Amniotic stem cell (primary cell): ENCODE data around the gene SERINC1.
"Not testable (repeated sequence)": the region's sequence is repeated elsewhere in the genome, so short reads cannot be mapped to it uniquely, and the experiment has no call there.

ENCODE experiments used
- DNase-seq: peaks from one replicate; lab custom pipeline; 2025; lab: John Stamatoyannopoulos, UW

SERINC1 gene

GRCh38 chr6:122471107-122472021 lies at the start of gene SERINC1:
TSS of gene SERINC1 (minus strand) at chr6:122471807. CDS start at chr6:122471737, 70 bp downstream.
- peak; percentile 91 for DNase-seq

- DNase-seq, result no peak
Measured at GRCh38 chr6:122511193-122511924, 39.8 kb upstream of the SERINC1 start.

- not testable (repeated sequence) for DNase-seq
Measured at GRCh38 chr6:122505170-122505569, 33.6 kb upstream of the SERINC1 start.

GRCh38 chr6:122501475-122501874 lies 29.9 kb upstream of the SERINC1 start:
- DNase-seq, result no peak

- DNase-seq, result no peak
Measured at GRCh38 chr6:122495612-122496011, 24.0 kb upstream of the SERINC1 start.

GRCh38 chr6:122494665-122495272 lies 23.2 kb upstream of the SERINC1 start:
- DNase-seq, result no peak

GRCh38 chr6:122491919-122492555 lies 20.4 kb upstream of the SERINC1 start:
- peak; percentile 2 for DNase-seq

- DNase-seq, result no peak
Measured at GRCh38 chr6:122490607-122491006, 19.0 kb upstream of the SERINC1 start.

- no peak for DNase-seq
Measured at GRCh38 chr6:122484760-122485159, 13.2 kb upstream of the SERINC1 start.

GRCh38 chr6:122482750-122483080 lies 11.1 kb upstream of the SERINC1 start:
- DNase-seq, result no peak

- DNase-seq, result no peak
Measured at GRCh38 chr6:122476131-122476530, 4.5 kb upstream of the SERINC1 start.

GRCh38 chr6:122472022-122472340 lies 374 bp upstream of the SERINC1 start:
- DNase-seq, result no peak

GRCh38 chr6:122461885-122462284 lies 9.7 kb downstream of the SERINC1 start:
- DNase-seq, result no peak

GRCh38 chr6:122459865-122460416 lies 11.7 kb downstream of the SERINC1 start:
- DNase-seq, result not testable (repeated sequence)

GRCh38 chr6:122459240-122459639 lies 12.4 kb downstream of the SERINC1 start:
- no peak for DNase-seq

- DNase-seq, result no peak
Measured at GRCh38 chr6:122458087-122458486, 13.5 kb downstream of the SERINC1 start.

GRCh38 chr6:122455116-122455515 lies 16.5 kb downstream of the SERINC1 start:
- not testable (repeated sequence) for DNase-seq

GRCh38 chr6:122454673-122455072 lies 16.9 kb downstream of the SERINC1 start:
- DNase-seq, result no peak

GRCh38 chr6:122452509-122452908 lies 19.1 kb downstream of the SERINC1 start:
- no peak for DNase-seq

- no peak for DNase-seq
Measured at GRCh38 chr6:122449069-122449468, 22.5 kb downstream of the SERINC1 start.

GRCh38 chr6:122445274-122445673 lies 26.3 kb downstream of the SERINC1 start:
- DNase-seq, result no peak

- DNase-seq, result no peak
Measured at GRCh38 chr6:122438975-122439374, 32.6 kb downstream of the SERINC1 start.
